ENCODE results near the gene MAFB. TPM values are rescaled to one million over a fixed set of nuclear protein-coding genes. Genes with fewer than 3 reads are reported as not detected.

Gene MAFB
- total RNA-seq, 1 experiment from 2014 or later, result 57.0 TPM

DNA sequence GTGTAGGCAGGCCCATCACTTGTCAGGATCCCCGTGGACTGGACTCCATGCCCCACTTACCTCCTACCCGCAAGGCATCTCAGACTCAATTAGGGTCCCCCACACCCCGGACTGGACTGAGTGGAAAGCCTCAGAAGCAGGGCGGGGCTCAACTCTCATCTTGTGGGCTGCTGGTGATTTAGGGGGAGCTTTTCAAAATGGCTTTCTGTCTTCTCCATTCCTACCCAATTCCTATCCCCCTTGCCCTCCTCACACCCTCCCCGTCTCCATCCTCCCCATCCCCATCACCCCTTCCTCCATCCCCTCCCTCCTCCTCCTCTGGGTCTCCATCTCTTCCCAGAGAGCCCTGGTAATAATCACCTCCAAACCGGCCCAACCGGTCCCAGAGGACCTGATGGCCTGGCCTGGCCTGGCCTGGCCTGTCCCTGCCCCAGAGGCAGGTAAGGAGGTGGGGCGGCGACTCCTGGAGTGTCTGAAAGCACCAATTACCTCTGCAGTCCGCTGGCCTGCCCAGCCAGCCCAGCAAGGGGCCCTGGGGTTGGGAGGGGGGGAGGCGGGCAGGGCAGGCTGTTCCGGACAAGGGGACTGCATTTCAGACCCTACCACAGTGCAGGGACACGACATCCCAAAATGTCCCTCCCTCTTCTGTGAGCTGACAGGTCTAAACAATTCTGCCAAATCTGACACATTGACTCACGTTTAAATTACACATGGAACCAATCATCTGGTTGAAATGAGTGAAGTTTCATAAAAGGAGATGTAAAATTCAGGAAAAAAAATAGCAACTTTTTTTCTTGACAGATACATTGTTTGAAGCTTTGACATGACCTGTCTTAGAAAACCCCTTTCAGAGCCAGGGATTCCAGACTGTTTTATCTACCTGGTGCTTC is 24.8 kb downstream of the MAFB start:
- no peak for TF ChIP-seq EZH2 (IDR thresholded peaks at IDR 0.05; ENCODE audit: borderline replicate concordance, low read depth, low read length, poor library complexity, severe bottlenecking)
- TF ChIP-seq, protein P1, sequence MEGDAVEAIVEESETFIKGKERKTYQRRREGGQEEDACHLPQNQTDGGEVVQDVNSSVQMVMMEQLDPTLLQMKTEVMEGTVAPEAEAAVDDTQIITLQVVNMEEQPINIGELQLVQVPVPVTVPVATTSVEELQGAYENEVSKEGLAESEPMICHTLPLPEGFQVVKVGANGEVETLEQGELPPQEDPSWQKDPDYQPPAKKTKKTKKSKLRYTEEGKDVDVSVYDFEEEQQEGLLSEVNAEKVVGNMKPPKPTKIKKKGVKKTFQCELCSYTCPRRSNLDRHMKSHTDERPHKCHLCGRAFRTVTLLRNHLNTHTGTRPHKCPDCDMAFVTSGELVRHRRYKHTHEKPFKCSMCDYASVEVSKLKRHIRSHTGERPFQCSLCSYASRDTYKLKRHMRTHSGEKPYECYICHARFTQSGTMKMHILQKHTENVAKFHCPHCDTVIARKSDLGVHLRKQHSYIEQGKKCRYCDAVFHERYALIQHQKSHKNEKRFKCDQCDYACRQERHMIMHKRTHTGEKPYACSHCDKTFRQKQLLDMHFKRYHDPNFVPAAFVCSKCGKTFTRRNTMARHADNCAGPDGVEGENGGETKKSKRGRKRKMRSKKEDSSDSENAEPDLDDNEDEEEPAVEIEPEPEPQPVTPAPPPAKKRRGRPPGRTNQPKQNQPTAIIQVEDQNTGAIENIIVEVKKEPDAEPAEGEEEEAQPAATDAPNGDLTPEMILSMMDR (conservative IDR thresholded peaks at IDR 0.05; ENCODE audit: low read depth, low read length), result no peak
- DNase-seq (ENCODE audit: low spot score), result no peak
- ChIA-PET CTCF (no interaction called here), POLR2A (ENCODE audit: low non-redundant PET) (no interaction called here)
- no peak overlapping the region for H3K27ac ChIP-seq (ENCODE audit: low read depth, low read length, poor library complexity, severe bottlenecking)
- H3K36me3 ChIP-seq (ENCODE audit: insufficient read depth, low read length, poor library complexity, severe bottlenecking), result no peaks in the 10 kb centered on the region
- H3K4me3 ChIP-seq (ENCODE audit: low read depth, low read length, poor library complexity, severe bottlenecking), result no peak overlapping the region
- no peaks in the 10 kb centered on the region for H3K9me3 ChIP-seq (ENCODE audit: low read depth, low read length, poor library complexity, severe bottlenecking)
- intact Hi-C loops (cut with micrococcal nuclease; ENCODE audit: unreplicated experiment), result no loop called here
- no peaks in the 10 kb centered on the region for H3K27me3 ChIP-seq (replicated peaks; ENCODE audit: insufficient read depth, low read depth, low read length, poor library complexity)
- no peaks in the 10 kb centered on the region for H3K4me1 ChIP-seq (ENCODE audit: insufficient read depth, low read length, poor library complexity, severe bottlenecking)
- no TSS peak for BruUV-seq (replicated peaks)

DNA sequence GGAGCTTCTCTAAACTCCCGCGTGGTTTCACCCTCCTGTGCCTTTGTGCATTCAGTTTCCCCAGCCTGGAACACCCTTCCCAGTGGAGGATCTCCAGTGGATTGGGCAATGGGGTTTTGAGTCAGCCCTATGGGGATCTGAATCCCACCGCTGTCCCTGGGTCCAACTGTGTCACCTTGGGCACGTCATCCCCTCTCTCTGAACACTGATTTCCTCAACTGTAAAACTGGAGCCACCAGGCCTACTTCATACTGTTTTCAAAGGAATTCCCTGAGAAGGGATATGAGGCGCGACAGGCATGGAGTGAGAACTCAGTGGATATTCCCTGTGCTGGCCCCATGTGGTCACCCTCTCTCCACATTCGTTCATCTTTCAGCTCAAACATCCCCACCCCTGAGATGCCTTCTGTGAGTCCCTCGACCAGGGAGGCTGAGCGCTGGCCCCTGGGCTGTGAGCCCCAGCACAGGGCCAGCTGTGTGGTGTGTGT is 25.7 kb downstream of the MAFB start:
- intact Hi-C loops (cut with micrococcal nuclease; ENCODE audit: unreplicated experiment), result no loop called here
- no peak overlapping the region for H3K4me3 ChIP-seq (ENCODE audit: low read depth, low read length, poor library complexity, severe bottlenecking)
- no peaks in the 10 kb centered on the region for H3K27me3 ChIP-seq (replicated peaks; ENCODE audit: insufficient read depth, low read depth, low read length, poor library complexity)
- DNase-seq (ENCODE audit: low spot score), result no peak
- POLR2A ChIA-PET (ENCODE audit: low non-redundant PET), result no interaction called here
- H3K27ac ChIP-seq (ENCODE audit: low read depth, low read length, poor library complexity, severe bottlenecking), result no peak overlapping the region
- CTCF ChIA-PET, result no interaction called here
- no peaks in the 10 kb centered on the region for H3K9me3 ChIP-seq (ENCODE audit: low read depth, low read length, poor library complexity, severe bottlenecking)
- no TSS peak for BruUV-seq (replicated peaks)
- TF ChIP-seq, protein P1 (conservative IDR thresholded peaks at IDR 0.05; ENCODE audit: low read depth, low read length), result no peak
- no peak for TF ChIP-seq EZH2 (IDR thresholded peaks at IDR 0.05; ENCODE audit: borderline replicate concordance, low read depth, low read length, poor library complexity, severe bottlenecking)
- no peaks in the 10 kb centered on the region for H3K4me1 ChIP-seq (ENCODE audit: insufficient read depth, low read length, poor library complexity, severe bottlenecking)
- no peaks in the 10 kb centered on the region for H3K36me3 ChIP-seq (ENCODE audit: insufficient read depth, low read length, poor library complexity, severe bottlenecking)

- no TSS peak for BruUV-seq (replicated peaks)
- H3K27ac ChIP-seq (ENCODE audit: low read depth, low read length, poor library complexity, severe bottlenecking), result no peak overlapping the region
- intact Hi-C loops (cut with micrococcal nuclease; ENCODE audit: unreplicated experiment), result no loop called here
- H3K9me3 ChIP-seq (ENCODE audit: low read depth, low read length, poor library complexity, severe bottlenecking), result no peaks in the 10 kb centered on the region
- CTCF ChIA-PET, result no interaction called here
- H3K4me1 ChIP-seq (ENCODE audit: insufficient read depth, low read length, poor library complexity, severe bottlenecking), result peaks cover 11% of the 10 kb centered on the region
- H3K27me3 ChIP-seq (replicated peaks; ENCODE audit: insufficient read depth, low read depth, low read length, poor library complexity), result no peaks in the 10 kb centered on the region
- H3K36me3 ChIP-seq (ENCODE audit: insufficient read depth, low read length, poor library complexity, severe bottlenecking), result no peaks in the 10 kb centered on the region
- TF ChIP-seq, protein P1 (conservative IDR thresholded peaks at IDR 0.05; ENCODE audit: low read depth, low read length), result no peak
- no peak for TF ChIP-seq EZH2 (IDR thresholded peaks at IDR 0.05; ENCODE audit: borderline replicate concordance, low read depth, low read length, poor library complexity, severe bottlenecking)
- POLR2A ChIA-PET (ENCODE audit: low non-redundant PET), result no interaction called here
- no peak for DNase-seq (ENCODE audit: low spot score)
- no peak overlapping the region for H3K4me3 ChIP-seq (ENCODE audit: low read depth, low read length, poor library complexity, severe bottlenecking)
Observed at GRCh38 chr20:40659567-40659966, 29.5 kb downstream of the MAFB start.

Data from A673 (cell line).